ENCODE measurements around the gene USP17L13. TPM values are rescaled to one million over a fixed set of nuclear protein-coding genes. Genes with fewer than 3 reads are reported as not detected.
"Not testable (repeated sequence)": the region's sequence is repeated elsewhere in the genome, so short reads cannot be mapped to it uniquely, and the experiment has no call there.

Gene USP17L13
- polyA plus RNA-seq, 6 donors from 2014 or later = not detected

DNA sequence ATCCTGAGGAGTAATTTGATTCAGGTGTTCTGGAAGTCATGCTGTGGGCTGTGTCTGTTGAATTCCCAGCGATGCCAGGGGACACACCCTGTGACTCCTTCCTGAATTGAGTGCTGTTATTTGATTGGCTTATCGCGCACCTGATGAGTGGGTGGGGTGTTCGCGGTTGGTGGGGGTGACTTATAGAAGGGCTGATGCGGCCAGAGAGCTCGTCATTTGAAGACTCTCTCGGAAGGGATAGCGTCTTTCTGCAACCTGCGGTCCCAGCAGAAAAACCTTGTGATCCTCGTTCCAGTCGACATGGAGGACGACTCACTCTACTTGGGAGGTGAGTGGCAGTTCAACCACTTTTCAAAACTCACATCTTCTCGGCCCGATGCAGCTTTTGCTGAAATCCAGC is 42.6 kb downstream of the USP17L13 start, which contains the start of gene USP17L22:
Gene USP17L22 (plus strand): TSS at position 301 of the 400 bp plus-strand sequence. CDS start 0 bp downstream, at position 301.
- ATAC-seq (ENCODE audit: low read depth in 2 of 2); H3K27ac Mint-ChIP-seq; H3K27me3 Mint-ChIP-seq; H3K4me3 Mint-ChIP-seq; H3K9me3 Mint-ChIP-seq; H3K36me3 Mint-ChIP-seq; DNase-seq; H3K4me1 Mint-ChIP-seq: not testable (repeated sequence)

DNA sequence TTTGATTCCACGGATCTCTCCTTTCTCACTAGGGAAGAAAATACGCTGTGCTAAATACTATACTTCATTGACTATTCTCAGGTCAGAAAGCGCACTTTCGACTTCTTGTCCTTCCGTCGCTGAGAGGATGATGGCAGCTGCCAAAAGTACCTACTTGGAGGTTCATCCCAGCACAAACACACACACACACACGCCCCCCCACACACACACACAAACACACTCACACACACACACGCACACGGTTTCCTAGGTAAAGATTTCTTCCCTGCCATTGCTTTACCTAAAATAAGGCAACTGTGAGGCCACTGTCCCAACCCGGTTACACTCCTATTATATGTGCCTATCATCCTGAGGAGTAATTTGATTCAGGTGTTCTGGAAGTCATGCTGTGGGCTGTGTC is 47.0 kb downstream of the USP17L13 start:
- not testable (repeated sequence) for H3K27ac Mint-ChIP-seq; ATAC-seq (ENCODE audit: low read depth in 2 of 2); H3K36me3 Mint-ChIP-seq; H3K4me1 Mint-ChIP-seq; H3K4me3 Mint-ChIP-seq; DNase-seq; H3K9me3 Mint-ChIP-seq; H3K27me3 Mint-ChIP-seq

Other genes with a start within 250 kb of the USP17L13 start
- gene FAM90A26, start 54.5 kb upstream of the USP17L13 start, polyA plus RNA-seq (ENCODE audit: low read depth in 6 of 6) = not detected
- not detected for gene USP17L10, start 14.2 kb upstream of the USP17L13 start, polyA plus RNA-seq (ENCODE audit: low read depth in 6 of 6)
- gene USP17L11, start 9.5 kb upstream of the USP17L13 start, polyA plus RNA-seq (ENCODE audit: low read depth in 6 of 6) = not detected
- not detected for gene USP17L12, start 4.7 kb upstream of the USP17L13 start, polyA plus RNA-seq (ENCODE audit: low read depth in 6 of 6)
- gene USP17L15, start 9.5 kb downstream of the USP17L13 start, polyA plus RNA-seq (ENCODE audit: low read depth in 6 of 6) = not detected
- gene USP17L17, start 19.0 kb downstream of the USP17L13 start, polyA plus RNA-seq (ENCODE audit: low read depth in 6 of 6) = not detected
- not detected for gene USP17L18, start 23.7 kb downstream of the USP17L13 start, polyA plus RNA-seq (ENCODE audit: low read depth in 6 of 6)
- not detected for gene USP17L19, start 28.5 kb downstream of the USP17L13 start, polyA plus RNA-seq (ENCODE audit: low read depth in 6 of 6)
- not detected for gene USP17L20, start 33.2 kb downstream of the USP17L13 start, polyA plus RNA-seq (ENCODE audit: low read depth in 6 of 6)
- gene USP17L21, start 38.0 kb downstream of the USP17L13 start, polyA plus RNA-seq (ENCODE audit: low read depth in 6 of 6) = not detected
- not detected for gene USP17L22, start 42.7 kb downstream of the USP17L13 start, polyA plus RNA-seq (ENCODE audit: low read depth in 6 of 6)
- not detected for gene USP17L24, start 100.3 kb downstream of the USP17L13 start, polyA plus RNA-seq (ENCODE audit: low read depth in 6 of 6)
- gene USP17L25, start 105.0 kb downstream of the USP17L13 start, polyA plus RNA-seq (ENCODE audit: low read depth in 6 of 6) = not detected
- gene USP17L26, start 109.8 kb downstream of the USP17L13 start, polyA plus RNA-seq (ENCODE audit: low read depth in 6 of 6) = not detected
- gene USP17L5, start 114.5 kb downstream of the USP17L13 start, polyA plus RNA-seq (ENCODE audit: low read depth in 6 of 6) = not detected
- not detected for gene USP17L27, start 119.3 kb downstream of the USP17L13 start, polyA plus RNA-seq (ENCODE audit: low read depth in 6 of 6)
- gene USP17L28, start 124.0 kb downstream of the USP17L13 start, polyA plus RNA-seq (ENCODE audit: low read depth in 6 of 6) = not detected
- not detected for gene USP17L29, start 128.7 kb downstream of the USP17L13 start, polyA plus RNA-seq (ENCODE audit: low read depth in 6 of 6)
- gene USP17L30, start 138.2 kb downstream of the USP17L13 start, polyA plus RNA-seq (ENCODE audit: low read depth in 6 of 6) = not detected
- gene DEFB131A, start 219.5 kb downstream of the USP17L13 start, polyA plus RNA-seq (ENCODE audit: low read depth in 6 of 6) = not detected

Data from naive B cell (primary cell).